ENCODE measurements around the gene KLF12. TPM values are rescaled to one million over a fixed set of nuclear protein-coding genes. Genes with fewer than 3 reads are reported as not detected.

Gene KLF12
- total RNA-seq, 1 donor from 2014 or later: 30.7 TPM

DNA sequence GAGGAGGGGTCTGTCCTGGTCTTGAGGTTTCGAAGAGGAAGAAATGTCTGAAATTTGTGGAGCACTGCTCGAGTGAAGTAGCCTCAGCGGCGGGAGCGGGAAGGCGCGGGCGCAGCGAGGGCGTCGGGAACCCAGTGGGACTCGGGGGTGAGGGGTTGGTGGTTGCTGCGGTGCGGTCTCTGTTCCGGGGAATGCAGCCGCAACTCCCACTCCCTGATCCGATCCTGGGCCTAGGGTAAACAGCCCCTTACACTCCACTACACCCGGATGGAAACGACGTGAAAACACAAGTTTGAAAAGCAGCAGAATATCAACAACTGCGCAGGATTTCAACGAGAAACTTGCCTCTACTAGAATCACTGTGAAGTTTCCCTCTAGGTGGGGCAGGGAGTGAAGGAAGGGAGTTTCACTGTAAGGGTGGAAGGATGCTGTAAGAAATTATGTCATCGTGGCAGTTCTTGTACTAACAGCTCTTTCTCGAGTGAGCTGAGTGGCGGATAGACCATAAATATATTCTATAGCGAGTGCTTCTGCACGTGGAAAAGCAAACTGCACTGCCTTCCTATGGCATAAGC is 2.0 kb upstream of the KLF12 start:
- DNase-seq (ENCODE audit: extremely low spot score, unreplicated experiment): no peak
- no peaks in the 10 kb centered on the region for H3K9me3 Mint-ChIP-seq (ENCODE audit: unreplicated experiment)
- no peak overlapping the region for H3K4me3 Mint-ChIP-seq (ENCODE audit: unreplicated experiment)
- no peaks in the 10 kb centered on the region for H3K36me3 Mint-ChIP-seq (ENCODE audit: unreplicated experiment)
- no peaks in the 10 kb centered on the region for H3K27me3 Mint-ChIP-seq (ENCODE audit: unreplicated experiment)
- H3K27ac Mint-ChIP-seq (ENCODE audit: unreplicated experiment): no peak overlapping the region
- H3K4me1 Mint-ChIP-seq (ENCODE audit: unreplicated experiment): peaks cover 11% of the 10 kb centered on the region
- TF ChIP-seq, protein P1, sequence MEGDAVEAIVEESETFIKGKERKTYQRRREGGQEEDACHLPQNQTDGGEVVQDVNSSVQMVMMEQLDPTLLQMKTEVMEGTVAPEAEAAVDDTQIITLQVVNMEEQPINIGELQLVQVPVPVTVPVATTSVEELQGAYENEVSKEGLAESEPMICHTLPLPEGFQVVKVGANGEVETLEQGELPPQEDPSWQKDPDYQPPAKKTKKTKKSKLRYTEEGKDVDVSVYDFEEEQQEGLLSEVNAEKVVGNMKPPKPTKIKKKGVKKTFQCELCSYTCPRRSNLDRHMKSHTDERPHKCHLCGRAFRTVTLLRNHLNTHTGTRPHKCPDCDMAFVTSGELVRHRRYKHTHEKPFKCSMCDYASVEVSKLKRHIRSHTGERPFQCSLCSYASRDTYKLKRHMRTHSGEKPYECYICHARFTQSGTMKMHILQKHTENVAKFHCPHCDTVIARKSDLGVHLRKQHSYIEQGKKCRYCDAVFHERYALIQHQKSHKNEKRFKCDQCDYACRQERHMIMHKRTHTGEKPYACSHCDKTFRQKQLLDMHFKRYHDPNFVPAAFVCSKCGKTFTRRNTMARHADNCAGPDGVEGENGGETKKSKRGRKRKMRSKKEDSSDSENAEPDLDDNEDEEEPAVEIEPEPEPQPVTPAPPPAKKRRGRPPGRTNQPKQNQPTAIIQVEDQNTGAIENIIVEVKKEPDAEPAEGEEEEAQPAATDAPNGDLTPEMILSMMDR (IDR thresholded peaks at IDR 0.05): peak; percentile 32

GRCh38 chr13:74135326-74136083 is 1.3 kb upstream of the KLF12 start:
- TF ChIP-seq, protein P1 (IDR thresholded peaks at IDR 0.05): no peak
- no peaks in the 10 kb centered on the region for H3K9me3 Mint-ChIP-seq (ENCODE audit: unreplicated experiment)
- H3K36me3 Mint-ChIP-seq (ENCODE audit: unreplicated experiment): no peaks in the 10 kb centered on the region
- H3K27ac Mint-ChIP-seq (ENCODE audit: unreplicated experiment): peak overlapping the region; percentile 36
- peak; percentile 93 for DNase-seq (ENCODE audit: extremely low spot score, unreplicated experiment)
- no peak overlapping the region for H3K4me3 Mint-ChIP-seq (ENCODE audit: unreplicated experiment)
- H3K4me1 Mint-ChIP-seq (ENCODE audit: unreplicated experiment): peaks cover 18% of the 10 kb centered on the region
- no peaks in the 10 kb centered on the region for H3K27me3 Mint-ChIP-seq (ENCODE audit: unreplicated experiment)

DNA sequence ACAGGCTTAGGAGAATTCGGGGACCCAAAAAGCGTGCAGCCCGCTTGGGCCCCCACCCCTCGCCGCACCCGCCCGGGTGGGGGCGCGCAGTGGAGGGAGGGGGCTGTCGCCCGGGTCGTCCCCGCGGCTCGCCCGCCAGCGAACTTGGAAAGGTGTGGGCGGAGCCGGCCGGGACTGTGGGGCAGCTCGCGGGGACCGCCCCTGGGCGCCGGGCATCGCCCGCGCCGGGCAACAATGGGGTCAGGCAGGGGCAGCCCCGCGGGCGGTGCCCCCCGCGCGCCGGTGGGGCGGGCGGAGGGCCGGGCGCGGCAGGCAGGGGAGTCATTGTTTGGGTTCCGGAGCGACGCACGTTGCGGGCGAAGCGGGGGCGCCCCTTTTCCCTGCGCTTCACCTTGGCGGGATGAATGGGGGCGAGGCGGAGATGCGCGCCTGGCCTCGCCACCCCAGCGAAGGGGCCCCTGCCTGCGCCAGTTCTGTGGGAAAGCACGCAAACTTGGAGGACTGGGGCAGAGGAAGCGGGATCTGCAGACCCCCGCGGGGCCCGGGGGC is 647 bp upstream of the KLF12 start:
- TF ChIP-seq, protein P1 (IDR thresholded peaks at IDR 0.05): no peak
- no peaks in the 10 kb centered on the region for H3K9me3 Mint-ChIP-seq (ENCODE audit: unreplicated experiment)
- peak overlapping the region; percentile 78 for H3K4me3 Mint-ChIP-seq (ENCODE audit: unreplicated experiment)
- no peaks in the 10 kb centered on the region for H3K36me3 Mint-ChIP-seq (ENCODE audit: unreplicated experiment)
- peak; percentile 89 for DNase-seq (ENCODE audit: extremely low spot score, unreplicated experiment)
- peak overlapping the region; percentile 72 for H3K27ac Mint-ChIP-seq (ENCODE audit: unreplicated experiment)
- H3K4me1 Mint-ChIP-seq (ENCODE audit: unreplicated experiment): peaks cover 24% of the 10 kb centered on the region
- H3K27me3 Mint-ChIP-seq (ENCODE audit: unreplicated experiment): no peaks in the 10 kb centered on the region

GRCh38 chr13:74133657-74134201 is 475 bp downstream of the KLF12 start:
- DNase-seq (ENCODE audit: extremely low spot score, unreplicated experiment): peak; percentile 94
- peak overlapping the region; percentile 95 for H3K4me3 Mint-ChIP-seq (ENCODE audit: unreplicated experiment)

More at GRCh38 chr13:74133657-74134201, 475 bp downstream of the KLF12 start:
- TF ChIP-seq, protein P1 (IDR thresholded peaks at IDR 0.05): no peak
- Mint-ChIP-seq H3K27me3 (ENCODE audit: unreplicated experiment) (no peaks in the 10 kb centered on the region), H3K27ac (ENCODE audit: unreplicated experiment) (peak overlapping the region; percentile 96), H3K4me1 (ENCODE audit: unreplicated experiment) (peaks cover 34% of the 10 kb centered on the region), H3K9me3 (ENCODE audit: unreplicated experiment) (no peaks in the 10 kb centered on the region), H3K36me3 (ENCODE audit: unreplicated experiment) (no peaks in the 10 kb centered on the region)
